Kasumi-1 (cell line): Measurements from ENCODE around the gene SH3RF2.
A peak's percentile ranks its signal among the peaks of the same experiment; 100 is the strongest.
"Not testable (repeated sequence)": the region's sequence is repeated elsewhere in the genome, so short reads cannot be mapped to it uniquely, and the experiment has no call there.

Source experiments
- DNase-seq, 2 experiments: peaks; one replicate each; lab custom pipeline; 2025; lab: John Stamatoyannopoulos, UW

The SH3RF2 gene

GRCh38 chr5:146007270-146007669 lies 70.9 kb downstream of the SH3RF2 start:
- peak; percentile 54 to 59 for DNase-seq

- DNase-seq = no peak
Measured at GRCh38 chr5:146007989-146008388, 71.6 kb downstream of the SH3RF2 start.

GRCh38 chr5:146009020-146009419 lies 72.6 kb downstream of the SH3RF2 start:
- DNase-seq = no peak

DNA sequence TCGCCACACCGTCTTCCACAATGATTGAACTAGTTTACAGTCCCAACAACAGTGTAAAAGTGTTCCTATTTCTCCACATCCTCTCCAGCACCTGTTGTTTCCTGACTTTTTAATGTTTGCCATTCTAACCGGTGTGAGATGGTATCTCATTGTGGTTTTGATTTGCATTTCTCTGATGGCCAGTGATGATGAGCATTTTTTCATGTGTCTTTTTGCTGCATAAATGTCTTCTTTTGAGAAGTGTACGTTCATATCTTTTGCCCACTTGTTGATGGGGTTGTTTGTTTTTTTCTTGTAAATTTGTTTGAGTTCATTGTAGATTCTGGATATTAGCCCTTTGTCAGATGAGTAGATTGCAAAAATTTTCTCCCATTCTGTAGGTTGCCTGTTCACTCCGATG lies 74.1 kb downstream of the SH3RF2 start:
- DNase-seq = not testable (repeated sequence)

DNA sequence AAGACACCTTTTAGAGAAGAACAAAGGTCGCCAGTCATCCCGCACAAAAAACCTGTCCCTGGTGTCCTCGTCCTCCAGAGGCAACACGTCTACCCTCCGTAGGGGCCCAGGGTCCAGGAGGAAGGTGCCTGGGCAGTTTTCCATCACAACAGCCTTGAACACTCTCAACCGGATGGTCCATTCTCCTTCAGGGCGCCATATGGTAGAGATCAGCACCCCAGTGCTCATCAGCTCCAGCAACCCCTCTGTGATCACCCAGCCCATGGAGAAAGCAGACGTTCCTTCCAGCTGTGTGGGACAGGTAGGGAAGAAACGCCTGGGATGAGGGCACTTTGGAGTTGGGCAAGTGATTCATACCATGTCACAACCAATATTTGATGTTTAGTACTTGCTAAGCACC lies 77.4 kb downstream of the SH3RF2 start:
- no peak for DNase-seq

DNA sequence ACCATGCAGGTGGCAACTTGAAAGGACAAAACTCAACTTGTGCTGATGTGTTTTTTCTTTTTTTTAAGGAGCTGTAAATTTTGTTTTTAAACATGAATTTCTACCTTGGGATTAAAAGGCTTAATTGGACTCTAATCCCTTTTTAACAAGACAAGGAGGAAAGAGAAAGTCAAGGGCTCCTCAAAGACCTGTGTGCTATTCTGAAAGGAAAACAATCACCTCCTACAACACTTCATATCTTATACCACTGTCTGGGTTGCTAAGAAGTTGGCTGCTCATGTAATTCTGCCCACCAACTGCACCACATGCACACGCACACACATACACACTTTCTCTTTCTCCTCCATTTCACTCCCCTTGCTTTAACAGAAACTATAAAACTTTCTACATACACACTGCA lies 78.6 kb downstream of the SH3RF2 start:
- DNase-seq = no peak

- DNase-seq = no peak
Measured at GRCh38 chr5:146016764-146017484, 80.5 kb downstream of the SH3RF2 start.

- no peak for DNase-seq
Measured at GRCh38 chr5:146018514-146019375, 82.4 kb downstream of the SH3RF2 start.

- DNase-seq = no peak
Measured at GRCh38 chr5:146020100-146020499, 83.7 kb downstream of the SH3RF2 start.

DNA sequence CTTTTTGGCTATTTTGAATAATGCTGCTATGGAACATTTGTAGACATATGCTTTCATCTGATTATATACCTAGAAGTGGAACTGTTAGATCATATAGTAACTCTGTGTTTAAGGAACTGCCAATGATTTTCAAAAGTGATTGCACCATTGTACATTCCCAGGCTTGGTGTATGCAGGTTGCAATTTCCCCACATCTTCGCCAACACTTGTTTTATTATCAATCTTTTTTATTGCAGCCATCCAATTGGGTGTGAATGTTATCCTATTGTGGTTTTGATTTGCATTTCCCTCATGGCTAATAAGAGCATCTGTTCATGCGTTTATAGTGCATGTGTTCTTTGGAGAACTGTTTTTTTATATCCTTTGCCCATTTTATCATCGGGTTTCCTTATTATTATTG lies 87.7 kb downstream of the SH3RF2 start:
- DNase-seq = no peak

- no peak for DNase-seq
Measured at GRCh38 chr5:146025114-146025680, 88.8 kb downstream of the SH3RF2 start.

- DNase-seq = no peak
Measured at GRCh38 chr5:146025681-146026080, 89.3 kb downstream of the SH3RF2 start.

- DNase-seq = no peak
Measured at GRCh38 chr5:146026307-146027010, 90.1 kb downstream of the SH3RF2 start.

DNA sequence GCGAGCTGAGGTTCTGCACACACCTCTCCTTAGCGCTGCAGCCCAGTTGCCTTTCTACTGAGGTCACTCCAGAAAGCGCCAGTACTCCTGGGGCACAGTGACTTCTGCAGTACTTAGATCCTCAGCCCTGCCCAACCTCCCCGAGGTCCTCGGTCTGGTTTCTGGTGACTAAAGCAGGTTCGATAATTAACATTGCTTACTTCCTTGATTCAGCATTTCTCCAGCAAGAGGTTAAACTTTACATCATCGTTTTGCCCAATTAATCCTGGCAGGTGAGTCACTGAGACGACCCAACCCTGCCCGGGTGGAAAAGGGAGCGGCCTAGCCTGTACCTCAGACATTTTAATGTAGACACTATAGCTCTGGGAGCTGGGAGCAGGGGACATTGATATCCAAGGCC lies 91.4 kb downstream of the SH3RF2 start:
- DNase-seq = no peak

DNA sequence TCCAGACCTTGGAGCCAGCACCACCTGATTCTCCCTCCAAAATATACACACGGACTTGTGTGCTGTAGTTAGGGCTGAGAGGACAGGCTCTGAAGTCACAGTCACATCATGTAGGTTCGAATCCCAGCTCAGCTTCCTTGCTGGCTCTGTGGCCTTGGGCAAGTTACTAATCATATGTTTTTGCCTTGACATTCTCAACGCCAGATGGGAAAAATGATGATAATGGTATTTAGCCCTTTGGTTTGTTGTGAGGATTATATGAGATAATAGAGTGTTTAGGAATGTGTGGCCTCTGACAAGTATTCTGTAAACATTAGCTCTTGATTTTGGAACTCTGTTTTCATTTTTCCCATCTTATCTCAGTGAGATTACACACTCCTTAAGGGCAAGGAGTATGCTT lies 96.5 kb downstream of the SH3RF2 start:
- no peak for DNase-seq

DNA sequence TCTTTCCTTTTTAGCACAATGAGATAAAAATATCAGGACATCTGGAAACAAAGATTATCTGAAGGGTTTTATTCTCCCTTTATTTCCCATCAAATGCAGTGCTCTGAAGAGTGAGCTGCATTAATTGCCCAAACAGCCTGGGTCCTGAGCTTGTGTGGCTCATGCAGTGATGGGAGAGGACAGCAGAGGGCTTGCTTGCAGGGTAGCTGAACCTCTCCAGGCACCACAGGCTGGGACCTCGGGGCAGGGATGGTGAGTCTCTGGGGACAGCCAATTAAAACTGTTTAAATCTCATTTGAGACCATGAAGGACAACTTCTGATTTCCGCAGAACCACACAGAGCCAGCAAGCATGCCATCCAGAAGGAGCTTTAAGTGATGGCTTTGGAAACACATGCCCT lies 97.7 kb downstream of the SH3RF2 start:
- DNase-seq = peak in 1 of 2 experiments; percentile 5

DNA sequence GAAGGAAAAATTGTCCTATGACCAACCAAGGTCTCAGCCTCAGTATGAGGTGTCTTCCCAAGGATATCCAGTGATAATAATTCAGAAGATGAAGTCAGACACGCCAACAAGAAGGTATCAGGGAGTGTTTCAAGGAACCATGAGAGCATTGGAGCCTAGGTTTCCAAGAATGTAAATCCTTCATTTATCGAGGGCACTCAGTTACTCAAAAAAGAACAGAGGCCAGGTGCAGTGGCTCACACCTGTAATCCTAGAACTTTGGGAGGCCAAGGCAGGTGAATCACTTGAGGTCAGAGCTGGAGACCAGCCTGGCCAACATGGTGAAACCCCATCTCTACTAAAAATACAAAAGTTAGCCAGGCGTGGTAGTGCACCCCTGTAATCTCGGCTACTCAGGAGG lies 98.2 kb downstream of the SH3RF2 start:
- no peak for DNase-seq

GRCh38 chr5:146039420-146039819 lies 103.0 kb downstream of the SH3RF2 start:
- DNase-seq = no peak

DNA sequence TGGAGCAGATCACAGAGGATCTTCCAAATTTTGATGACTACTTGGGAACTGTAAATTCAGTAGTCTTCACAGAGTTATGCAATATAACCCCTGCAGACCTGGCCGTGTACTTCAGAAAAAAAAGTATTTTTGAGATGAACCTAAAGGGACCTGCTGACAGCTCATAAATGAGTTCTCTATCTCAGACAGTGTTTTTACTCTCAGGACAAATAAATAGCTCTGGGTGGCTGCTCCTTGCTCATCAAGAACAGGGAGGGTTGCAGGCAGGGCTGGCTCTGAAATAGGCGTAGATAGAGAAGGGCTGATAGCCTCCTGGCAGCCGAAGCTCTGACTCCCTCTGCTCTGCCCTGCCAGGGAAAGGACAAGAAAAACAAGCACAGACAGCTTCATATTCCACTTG lies 104.1 kb downstream of the SH3RF2 start:
- DNase-seq = no peak

DNA sequence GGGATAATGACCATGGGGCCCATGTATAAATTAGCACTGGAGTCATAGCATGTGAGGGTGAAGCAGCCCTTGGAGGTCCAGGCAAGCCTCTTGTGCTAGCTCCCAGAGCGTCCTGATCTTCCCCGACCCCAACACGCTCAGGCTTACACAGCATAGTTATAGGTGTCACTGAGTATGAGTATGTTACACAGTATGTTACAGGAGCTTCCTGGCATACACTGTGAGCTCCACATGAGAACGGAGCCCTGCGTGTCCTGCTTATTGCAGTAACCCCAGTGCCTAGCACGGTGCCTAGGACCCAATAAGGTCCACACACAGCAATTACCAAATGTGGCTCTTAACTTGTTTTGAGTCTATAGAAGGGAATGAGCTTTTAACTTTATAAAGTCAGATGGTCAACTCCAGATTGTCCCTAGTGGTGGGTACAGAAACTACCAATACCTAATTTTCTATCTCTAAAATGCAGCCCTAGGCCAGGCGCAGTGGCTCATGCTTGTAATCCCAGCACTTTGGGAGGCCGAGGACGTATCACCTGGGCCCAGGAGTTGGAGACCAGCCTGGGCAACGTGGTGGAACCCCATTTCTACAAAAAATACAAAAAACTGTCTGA lies 104.9 kb downstream of the SH3RF2 start:
- DNase-seq = peak; percentile 52 to 67

DNA sequence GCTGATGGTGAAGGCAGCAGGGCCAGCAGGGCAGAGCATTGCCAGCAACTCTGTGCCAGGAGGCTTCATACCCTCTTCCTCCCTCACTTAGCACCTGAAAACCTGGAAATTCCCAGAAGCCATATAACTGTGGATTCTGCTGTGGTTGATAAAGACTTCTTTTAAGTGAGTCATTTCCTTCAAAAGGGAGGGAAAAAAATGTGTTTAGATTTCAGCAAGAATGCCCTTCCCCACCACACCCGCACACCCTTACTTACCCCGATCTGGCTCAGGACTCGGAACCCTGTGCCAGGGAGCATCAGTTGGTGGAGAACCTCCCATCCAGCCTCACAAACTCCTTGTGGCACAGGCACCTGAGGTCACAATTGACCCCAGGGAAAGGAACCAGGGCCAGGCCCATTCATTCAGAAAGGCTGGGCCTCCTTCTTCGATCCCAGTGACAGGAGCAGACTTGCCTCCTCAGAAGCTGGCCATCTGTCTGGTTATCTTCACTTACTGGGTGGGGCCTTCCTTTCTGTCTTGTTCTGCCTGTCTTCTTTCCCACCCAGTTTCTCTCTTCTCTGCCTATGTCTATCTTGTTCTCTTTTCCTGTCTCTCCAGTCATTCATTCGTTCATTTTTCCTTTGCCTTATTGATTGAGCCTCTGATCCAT lies 106.4 kb downstream of the SH3RF2 start:
- no peak for DNase-seq
